GM11168 (cell line): Measurements from ENCODE around the gene GPR143.

Experiments
- in situ Hi-C: fragments of 300-500 bp; cut with MboI; formaldehyde crosslinking; loops from one replicate; pipeline ENCODE4 v1.12.0; 2022; ENCODE audit warnings: low sequenced_read_pairs; ENCODE audit not compliant: unreplicated experiment

The GPR143 gene

GRCh38 chrX:9678215-9678965 lies 87.3 kb downstream of the GPR143 start:
- in situ Hi-C loops: loop anchor here (25.0 kb wide), 1 partner anchor 216 kb away; the partner anchor contains the start of gene TBL1X

GRCh38 chrX:9677098-9677739 lies 88.4 kb downstream of the GPR143 start:
- in situ Hi-C loops: loop anchor here (25.0 kb wide), 1 partner anchor 215 kb away; the partner anchor contains the start of gene TBL1X

GRCh38 chrX:9676738-9677097 lies 88.9 kb downstream of the GPR143 start:
- in situ Hi-C loops: loop anchor here (25.0 kb wide), 1 partner anchor 214 kb away; the partner anchor contains the start of gene TBL1X

GRCh38 chrX:9676306-9676705 lies 89.3 kb downstream of the GPR143 start:
- in situ Hi-C loops: loop anchor here (25.0 kb wide), 1 partner anchor 214 kb away; the partner anchor contains the start of gene TBL1X
